ENCODE data around the gene L3MBTL4. TPM values are rescaled to one million over a fixed set of nuclear protein-coding genes. Genes with fewer than 3 reads are reported as not detected.

The L3MBTL4 gene
- total RNA-seq, 1 donor from 2014 or later = 0.34 TPM

DNA sequence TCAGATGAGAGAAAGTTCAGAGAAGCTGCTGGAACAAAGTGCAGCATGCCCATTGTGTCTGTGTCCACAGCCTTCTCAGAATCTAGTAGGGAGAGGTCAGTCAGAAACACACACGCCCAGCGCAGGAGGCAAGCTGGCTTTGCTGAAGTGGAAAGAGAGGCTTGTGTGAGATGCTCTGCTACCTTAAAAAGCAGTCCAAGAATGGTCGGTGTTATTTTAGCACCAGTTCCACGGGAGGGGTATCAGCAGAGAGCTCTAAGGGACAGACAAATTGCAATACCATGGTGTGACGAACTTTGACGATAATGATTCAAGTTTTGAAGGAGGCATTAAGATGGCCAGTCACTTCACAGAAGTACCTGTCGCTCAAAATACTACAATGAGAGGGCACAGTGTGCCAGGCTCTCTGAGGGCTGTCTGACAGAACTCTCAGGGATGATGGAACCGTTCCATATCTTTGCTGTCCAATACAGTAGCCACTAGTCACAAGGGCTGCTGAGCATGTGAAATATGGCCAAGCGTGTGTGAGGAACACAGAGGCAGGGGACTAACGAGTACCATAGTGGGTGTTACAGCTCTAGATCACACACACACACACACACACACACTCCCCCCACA is 281.9 kb downstream of the L3MBTL4 start:
- Mint-ChIP-seq H3K4me3 (no peak overlapping the region), H3K27ac (no peak overlapping the region), H3K36me3 (no peaks in the 10 kb centered on the region)

DNA sequence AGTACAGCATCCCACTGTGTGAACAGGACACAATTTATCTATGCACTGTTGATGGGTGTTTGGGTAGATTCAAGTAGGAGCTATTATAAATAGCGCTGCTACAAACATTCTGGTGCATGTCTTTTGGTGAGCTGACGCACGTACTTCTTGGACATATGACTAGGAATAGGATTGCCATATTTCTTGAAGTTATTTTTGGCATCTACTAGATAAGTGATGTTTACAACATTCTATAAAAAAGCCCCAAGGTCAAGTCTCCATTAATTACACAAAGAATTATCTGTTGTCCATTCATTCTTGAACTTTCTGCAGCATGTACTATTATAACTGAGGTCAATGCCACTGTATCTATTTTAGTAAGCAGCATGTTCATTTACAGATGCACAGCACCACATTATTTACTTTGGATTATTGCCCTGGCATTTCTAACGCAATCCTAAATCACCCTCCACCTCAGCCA is 293.9 kb downstream of the L3MBTL4 start:
- Histone ChIP-seq H2AFZ (replicated peaks) (no peak overlapping the region), H3F3A (ENCODE audit: low read depth) (no peaks in the 10 kb centered on the region), H3K27ac (no peak overlapping the region), H3K4me1 (peaks cover 29% of the 10 kb centered on the region), H3K4me2 (peak overlapping the region; percentile 52), H3K4me3 (no peak overlapping the region), H3K36me3 (no peaks in the 10 kb centered on the region), H3K9me3 (ENCODE audit: low read depth) (peaks cover 4% of the 10 kb centered on the region), H3K9ac (no peak overlapping the region), H3K27me3 (no peaks in the 10 kb centered on the region), H3K79me2 (ENCODE audit: low read depth) (no peaks in the 10 kb centered on the region), H4K20me1 (ENCODE audit: low read depth) (no peaks in the 10 kb centered on the region)
- H3K36me3 Mint-ChIP-seq = peaks cover 2% of the 10 kb centered on the region
- peaks cover 4% of the 10 kb centered on the region for H3K9me3 Mint-ChIP-seq
- H3K27ac Mint-ChIP-seq = no peak overlapping the region
- no peak for DNase-seq (ENCODE audit: low spot score)
- TF ChIP-seq, protein P1, sequence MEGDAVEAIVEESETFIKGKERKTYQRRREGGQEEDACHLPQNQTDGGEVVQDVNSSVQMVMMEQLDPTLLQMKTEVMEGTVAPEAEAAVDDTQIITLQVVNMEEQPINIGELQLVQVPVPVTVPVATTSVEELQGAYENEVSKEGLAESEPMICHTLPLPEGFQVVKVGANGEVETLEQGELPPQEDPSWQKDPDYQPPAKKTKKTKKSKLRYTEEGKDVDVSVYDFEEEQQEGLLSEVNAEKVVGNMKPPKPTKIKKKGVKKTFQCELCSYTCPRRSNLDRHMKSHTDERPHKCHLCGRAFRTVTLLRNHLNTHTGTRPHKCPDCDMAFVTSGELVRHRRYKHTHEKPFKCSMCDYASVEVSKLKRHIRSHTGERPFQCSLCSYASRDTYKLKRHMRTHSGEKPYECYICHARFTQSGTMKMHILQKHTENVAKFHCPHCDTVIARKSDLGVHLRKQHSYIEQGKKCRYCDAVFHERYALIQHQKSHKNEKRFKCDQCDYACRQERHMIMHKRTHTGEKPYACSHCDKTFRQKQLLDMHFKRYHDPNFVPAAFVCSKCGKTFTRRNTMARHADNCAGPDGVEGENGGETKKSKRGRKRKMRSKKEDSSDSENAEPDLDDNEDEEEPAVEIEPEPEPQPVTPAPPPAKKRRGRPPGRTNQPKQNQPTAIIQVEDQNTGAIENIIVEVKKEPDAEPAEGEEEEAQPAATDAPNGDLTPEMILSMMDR (IDR thresholded peaks at IDR 0.05) = no peak
- TF ChIP-seq EZH2 (IDR thresholded peaks at IDR 0.05) (no peak), EZH2phosphoT487 (IDR thresholded peaks at IDR 0.05) (no peak)
- peaks cover 3% of the 10 kb centered on the region for H3K27me3 Mint-ChIP-seq (ENCODE audit: insufficient read depth, low read depth)
- peaks cover 17% of the 10 kb centered on the region for H3K4me1 Mint-ChIP-seq
- no peak overlapping the region for H3K4me3 Mint-ChIP-seq

More for the DNA sequence above, 281.9 kb downstream of the L3MBTL4 start:
- Histone ChIP-seq H3K4me3 (no peak overlapping the region), H3K4me1 (no peaks in the 10 kb centered on the region), H3K79me2 (ENCODE audit: low read depth) (no peaks in the 10 kb centered on the region), H3K9ac (no peak overlapping the region), H3F3A (ENCODE audit: low read depth) (no peaks in the 10 kb centered on the region), H3K9me3 (ENCODE audit: low read depth) (no peaks in the 10 kb centered on the region), H4K20me1 (ENCODE audit: low read depth) (no peaks in the 10 kb centered on the region), H2AFZ (replicated peaks) (no peak overlapping the region), H3K4me2 (no peak overlapping the region), H3K27me3 (no peaks in the 10 kb centered on the region), H3K27ac (no peak overlapping the region), H3K36me3 (no peaks in the 10 kb centered on the region)
- Mint-ChIP-seq H3K4me1 (peaks cover 5% of the 10 kb centered on the region), H3K9me3 (peaks cover 11% of the 10 kb centered on the region), H3K27me3 (ENCODE audit: insufficient read depth, low read depth) (peaks cover 6% of the 10 kb centered on the region)
- TF ChIP-seq EZH2 (IDR thresholded peaks at IDR 0.05) (no peak), EZH2phosphoT487 (IDR thresholded peaks at IDR 0.05) (no peak)
- TF ChIP-seq, protein P1 (IDR thresholded peaks at IDR 0.05) = no peak
- no peak for DNase-seq (ENCODE audit: low spot score)

DNA sequence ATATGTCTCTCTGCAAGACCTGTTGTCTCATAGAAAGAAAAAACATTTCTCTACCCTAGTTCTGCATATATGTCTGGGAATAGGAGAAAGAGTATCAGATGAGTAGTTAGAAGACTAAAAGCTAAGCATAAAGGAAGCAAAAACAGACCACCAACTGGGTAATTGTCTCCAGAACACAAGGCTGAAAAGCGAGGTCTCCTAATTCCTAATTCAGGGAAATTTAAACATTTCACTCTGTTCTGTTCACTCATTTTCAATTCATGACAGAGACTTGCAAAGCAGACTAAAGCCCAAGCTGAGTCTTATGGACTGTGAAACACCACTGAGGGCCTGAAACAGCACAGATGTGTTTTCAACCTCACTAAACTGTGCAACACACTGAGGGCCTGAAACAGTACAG is 294.9 kb downstream of the L3MBTL4 start:
- peaks cover 3% of the 10 kb centered on the region for H3K27me3 Mint-ChIP-seq (ENCODE audit: insufficient read depth, low read depth)
- peaks cover 4% of the 10 kb centered on the region for H3K9me3 ChIP-seq (ENCODE audit: low read depth)

More for the DNA sequence above, 294.9 kb downstream of the L3MBTL4 start:
- H3K36me3 Mint-ChIP-seq = peaks cover 2% of the 10 kb centered on the region
- no peak overlapping the region for H3K4me3 ChIP-seq
- H3K9me3 Mint-ChIP-seq = peaks cover 4% of the 10 kb centered on the region
- no peaks in the 10 kb centered on the region for H3K27me3 ChIP-seq
- H3F3A ChIP-seq (ENCODE audit: low read depth) = no peaks in the 10 kb centered on the region
- no peak overlapping the region for H3K9ac ChIP-seq
- H3K27ac Mint-ChIP-seq = no peak overlapping the region
- no peaks in the 10 kb centered on the region for H4K20me1 ChIP-seq (ENCODE audit: low read depth)
- no peaks in the 10 kb centered on the region for H3K79me2 ChIP-seq (ENCODE audit: low read depth)
- H3K4me1 ChIP-seq = peaks cover 29% of the 10 kb centered on the region
- peak overlapping the region; percentile 52 for H3K4me2 ChIP-seq
- TF ChIP-seq EZH2phosphoT487 (IDR thresholded peaks at IDR 0.05) = no peak
- no peak for TF ChIP-seq EZH2 (IDR thresholded peaks at IDR 0.05)
- TF ChIP-seq, protein P1 (IDR thresholded peaks at IDR 0.05) = no peak
- H3K4me1 Mint-ChIP-seq = peaks cover 17% of the 10 kb centered on the region
- no peaks in the 10 kb centered on the region for H3K36me3 ChIP-seq
- H2AFZ ChIP-seq (replicated peaks) = peak overlapping the region; percentile 37
- H3K27ac ChIP-seq = peak overlapping the region; percentile 39
- peak; percentile 52 for DNase-seq (ENCODE audit: low spot score)
- no peak overlapping the region for H3K4me3 Mint-ChIP-seq

All from neural progenitor cell (in vitro differentiated cells).